HG02973 (cell line): ENCODE data around the gene ZNF407.
A peak's percentile ranks its signal among the peaks of the same experiment; 100 is the strongest.

Experiments used
- ATAC-seq: cut with Tn5 transposase; IDR thresholded peaks from one replicate; pipeline ENCODE4 v1.9.1; 2021; ENCODE audit warnings: moderate library complexity; ENCODE audit not compliant: unreplicated experiment

ZNF407 gene

GRCh38 chr18:74996055-74996454 lies 398.4 kb downstream of the ZNF407 start:
- ATAC-seq, result no peak

- no peak for ATAC-seq
These were observed 399.3 kb downstream of the ZNF407 start for GRCh38 chr18:74996996-74997395.

GRCh38 chr18:75000920-75001319 lies 403.2 kb downstream of the ZNF407 start:
- no peak for ATAC-seq

- no peak for ATAC-seq
These were observed 405.4 kb downstream of the ZNF407 start for GRCh38 chr18:75003039-75003438.

GRCh38 chr18:75003764-75004690 lies 406.4 kb downstream of the ZNF407 start:
- ATAC-seq, result no peak

GRCh38 chr18:75005626-75006025 lies 408.0 kb downstream of the ZNF407 start:
- ATAC-seq, result no peak

- no peak for ATAC-seq
These were observed 410.5 kb downstream of the ZNF407 start for GRCh38 chr18:75008186-75008585.

- ATAC-seq, result no peak
These were observed 411.6 kb downstream of the ZNF407 start for GRCh38 chr18:75009296-75009695.

- ATAC-seq, result no peak
These were observed 412.2 kb downstream of the ZNF407 start for GRCh38 chr18:75009878-75010277.

- ATAC-seq, result no peak
These were observed 412.6 kb downstream of the ZNF407 start for GRCh38 chr18:75010278-75010677.

- ATAC-seq, result no peak
These were observed 413.0 kb downstream of the ZNF407 start for GRCh38 chr18:75010689-75011088.

GRCh38 chr18:75016025-75016717 lies 418.5 kb downstream of the ZNF407 start:
- ATAC-seq, result peak; percentile 95

- ATAC-seq, result peak; percentile 59
These were observed 425.8 kb downstream of the ZNF407 start for GRCh38 chr18:75023473-75023872.

- no peak for ATAC-seq
These were observed 427.2 kb downstream of the ZNF407 start for GRCh38 chr18:75024871-75025270.

- no peak for ATAC-seq
These were observed 427.9 kb downstream of the ZNF407 start for GRCh38 chr18:75025573-75025972.

- ATAC-seq, result no peak
These were observed 431.8 kb downstream of the ZNF407 start for GRCh38 chr18:75029481-75029880.

- ATAC-seq, result no peak
These were observed 434.1 kb downstream of the ZNF407 start for GRCh38 chr18:75031717-75032317.

GRCh38 chr18:75033516-75033915 lies 435.8 kb downstream of the ZNF407 start:
- ATAC-seq, result no peak

GRCh38 chr18:75034937-75035336 lies 437.3 kb downstream of the ZNF407 start:
- ATAC-seq, result no peak

- no peak for ATAC-seq
These were observed 438.3 kb downstream of the ZNF407 start for GRCh38 chr18:75035928-75036327.

- no peak for ATAC-seq
These were observed 439.4 kb downstream of the ZNF407 start for GRCh38 chr18:75036917-75037688.
